GM11168 (cell line): ENCODE data around the gene TIGD1.
"Not testable (repeated sequence)": the region's sequence is repeated elsewhere in the genome, so short reads cannot be mapped to it uniquely, and the experiment has no call there.

ENCODE experiments used
- in situ Hi-C: fragments of 300-500 bp; cut with MboI; formaldehyde crosslinking; loops from one replicate; pipeline ENCODE4 v1.12.0; 2022; ENCODE audit warnings: low sequenced_read_pairs; ENCODE audit not compliant: unreplicated experiment

The TIGD1 gene

DNA sequence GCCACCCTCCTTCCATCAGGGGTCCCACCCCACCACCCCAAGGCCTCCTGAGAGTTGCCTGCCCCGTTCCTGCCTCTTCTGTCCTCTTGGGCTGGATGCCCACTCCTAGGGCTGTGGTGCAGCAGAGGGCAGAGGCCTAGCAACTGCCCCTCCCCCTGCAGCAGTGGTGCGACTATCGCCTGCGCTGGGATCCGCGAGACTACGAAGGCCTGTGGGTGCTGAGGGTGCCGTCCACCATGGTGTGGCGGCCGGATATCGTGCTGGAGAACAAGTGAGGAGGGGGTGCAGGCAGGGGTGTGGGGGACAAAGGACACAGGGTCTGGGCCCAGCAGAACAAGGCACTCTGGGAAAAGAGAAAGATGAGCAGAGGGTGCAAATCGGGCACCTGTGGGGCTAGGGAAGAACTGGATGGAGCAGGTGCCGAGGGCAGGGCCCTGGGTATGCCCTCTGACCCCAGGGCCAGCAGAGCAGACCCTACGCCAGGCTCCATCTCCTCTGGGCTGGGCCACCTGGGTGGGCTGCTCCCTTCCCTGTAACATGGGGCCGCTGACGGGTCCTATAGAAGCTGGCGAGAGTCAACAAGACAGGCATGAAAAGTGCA, 9.8 kb downstream of the TIGD1 start:
- in situ Hi-C loops = no loop called here

DNA sequence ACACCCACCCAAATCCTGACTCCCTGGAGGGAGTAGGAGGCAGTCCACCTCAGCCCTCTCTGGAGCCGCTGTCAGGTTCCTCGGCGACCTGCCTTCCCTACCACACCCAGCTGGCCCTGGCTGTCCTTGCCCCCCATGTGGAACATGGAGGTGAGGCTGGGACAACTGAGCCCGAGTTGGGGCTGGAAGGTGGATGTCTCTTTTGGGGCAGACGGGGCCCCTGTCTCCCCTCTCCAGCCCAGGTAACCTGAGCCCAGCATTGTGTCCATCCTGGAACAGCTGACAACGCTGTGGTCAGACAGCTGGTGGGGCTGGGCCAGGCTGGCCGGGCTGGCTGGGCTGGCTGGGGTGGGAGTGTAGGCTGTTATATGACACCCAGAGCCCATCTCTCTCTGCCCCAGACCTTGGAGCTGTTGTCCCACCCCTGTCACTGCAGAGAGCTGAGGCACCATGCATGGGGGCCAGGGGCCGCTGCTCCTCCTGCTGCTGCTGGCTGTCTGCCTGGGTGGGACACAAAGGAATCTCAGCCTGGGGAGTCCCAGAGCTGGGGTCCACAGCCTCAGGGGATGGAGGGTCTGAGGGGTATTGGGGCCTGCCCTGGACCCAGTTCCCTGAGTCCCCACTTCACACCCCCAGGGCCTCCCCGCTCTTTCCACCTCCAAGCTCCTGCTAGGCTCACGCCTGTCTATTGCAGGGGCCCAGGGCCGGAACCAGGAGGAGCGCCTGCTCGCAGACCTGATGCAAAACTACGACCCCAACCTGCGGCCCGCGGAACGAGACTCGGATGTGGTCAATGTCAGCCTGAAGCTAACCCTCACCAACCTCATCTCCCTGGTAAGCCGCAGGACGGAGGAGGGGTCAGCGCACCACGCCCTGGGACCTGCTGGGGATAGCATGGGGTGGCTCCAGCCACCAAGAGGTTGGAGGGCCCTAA, 10.8 kb downstream of the TIGD1 start, which contains the start of gene CHRNG:
CHRNG (plus strand) TSS at position 395 of the 934 bp plus-strand sequence; CDS start at position 451, 56 bp downstream.
- in situ Hi-C loops = no loop called here

GRCh38 chr2:232538671-232539070, 11.7 kb downstream of the TIGD1 start:
- in situ Hi-C loops = no loop called here

DNA sequence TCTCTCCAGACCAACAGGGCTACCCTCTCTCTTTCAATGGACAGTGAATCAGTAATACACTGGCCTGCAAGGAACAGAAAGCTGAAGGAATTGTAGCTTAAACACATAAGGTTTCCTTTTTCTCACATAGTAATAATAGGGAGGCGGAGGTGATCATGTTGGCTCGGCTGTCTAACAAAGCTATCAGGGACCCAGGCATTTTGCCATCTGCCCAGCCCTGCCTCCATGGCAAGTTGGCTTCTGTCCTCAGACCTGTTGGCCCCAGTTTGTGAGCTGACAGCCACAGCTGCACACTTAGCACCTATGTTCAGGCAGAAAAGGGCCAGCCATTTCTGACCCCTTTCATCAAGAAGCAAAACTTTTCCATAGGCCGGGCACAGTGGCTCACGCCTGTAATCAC, 12.9 kb downstream of the TIGD1 start:
- in situ Hi-C loops = no loop called here

- in situ Hi-C loops = no loop called here
These were observed 13.3 kb downstream of the TIGD1 start for GRCh38 chr2:232537079-232537478.

DNA sequence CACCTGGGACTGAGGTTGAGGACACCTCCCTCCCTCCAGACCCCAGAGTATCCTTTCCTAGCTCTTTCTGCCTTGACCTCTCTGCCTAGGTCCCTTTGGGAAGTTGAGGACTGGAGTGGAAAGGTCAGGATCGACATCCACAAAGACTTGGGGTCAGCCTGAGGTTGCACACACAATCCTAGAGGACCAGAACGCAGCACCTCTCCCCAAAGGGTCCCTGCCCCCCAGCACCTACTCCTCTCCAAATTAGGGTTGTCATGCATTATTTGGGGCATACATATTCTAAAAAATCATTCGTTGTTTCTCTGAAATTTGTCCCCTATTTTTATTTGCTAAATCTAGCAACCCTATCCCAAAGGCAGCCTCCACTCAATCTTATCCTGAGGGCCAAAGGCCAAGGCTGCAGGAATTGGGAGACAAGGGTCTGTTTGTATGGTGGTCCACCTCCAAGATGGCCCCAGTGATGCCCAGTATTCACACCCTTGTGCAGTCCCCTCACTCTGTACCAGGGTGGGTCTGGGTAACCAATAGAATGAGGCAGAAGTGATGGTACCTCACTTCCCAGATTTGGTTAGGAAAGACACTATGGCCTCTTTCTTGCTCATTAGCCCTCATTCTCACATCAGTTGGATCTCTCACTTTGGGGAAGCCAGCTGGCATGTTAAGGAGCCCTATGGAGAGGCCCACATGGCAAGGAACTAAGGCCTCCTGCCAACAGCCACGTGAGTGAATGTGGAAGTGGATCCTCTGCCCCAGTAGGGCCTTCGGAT, 14.4 kb downstream of the TIGD1 start:
- in situ Hi-C loops = no loop called here

DNA sequence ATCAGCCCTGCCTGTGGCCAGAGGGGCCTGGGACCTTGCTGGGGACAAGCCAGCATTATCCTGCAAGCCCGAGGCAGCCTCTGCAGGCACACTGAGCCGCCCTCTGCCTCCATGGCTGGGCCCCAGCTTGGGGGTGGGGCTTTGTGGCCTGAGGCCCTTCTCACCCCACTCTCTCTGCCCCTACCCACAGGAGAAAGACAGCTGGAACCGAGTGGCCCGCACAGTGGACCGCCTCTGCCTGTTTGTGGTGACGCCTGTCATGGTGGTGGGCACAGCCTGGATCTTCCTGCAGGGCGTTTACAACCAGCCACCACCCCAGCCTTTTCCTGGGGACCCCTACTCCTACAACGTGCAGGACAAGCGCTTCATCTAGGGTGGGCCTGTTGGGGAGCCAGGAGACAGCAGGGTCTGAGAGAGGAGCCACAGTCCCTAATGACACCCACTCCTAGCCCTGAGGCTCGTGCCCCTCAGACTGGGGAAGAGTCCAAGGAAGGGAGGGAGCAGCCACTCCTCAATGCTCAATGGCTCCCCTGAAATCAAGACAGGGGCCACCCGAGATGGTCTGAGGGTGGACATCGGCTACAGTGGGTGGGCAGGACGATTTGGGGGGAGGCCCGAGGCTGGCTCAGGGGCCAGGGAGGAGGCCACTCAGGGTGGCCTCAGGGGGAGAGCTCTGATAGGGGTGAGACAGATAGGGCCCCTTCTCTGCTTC, 15.3 kb downstream of the TIGD1 start:
- in situ Hi-C loops = no loop called here

DNA sequence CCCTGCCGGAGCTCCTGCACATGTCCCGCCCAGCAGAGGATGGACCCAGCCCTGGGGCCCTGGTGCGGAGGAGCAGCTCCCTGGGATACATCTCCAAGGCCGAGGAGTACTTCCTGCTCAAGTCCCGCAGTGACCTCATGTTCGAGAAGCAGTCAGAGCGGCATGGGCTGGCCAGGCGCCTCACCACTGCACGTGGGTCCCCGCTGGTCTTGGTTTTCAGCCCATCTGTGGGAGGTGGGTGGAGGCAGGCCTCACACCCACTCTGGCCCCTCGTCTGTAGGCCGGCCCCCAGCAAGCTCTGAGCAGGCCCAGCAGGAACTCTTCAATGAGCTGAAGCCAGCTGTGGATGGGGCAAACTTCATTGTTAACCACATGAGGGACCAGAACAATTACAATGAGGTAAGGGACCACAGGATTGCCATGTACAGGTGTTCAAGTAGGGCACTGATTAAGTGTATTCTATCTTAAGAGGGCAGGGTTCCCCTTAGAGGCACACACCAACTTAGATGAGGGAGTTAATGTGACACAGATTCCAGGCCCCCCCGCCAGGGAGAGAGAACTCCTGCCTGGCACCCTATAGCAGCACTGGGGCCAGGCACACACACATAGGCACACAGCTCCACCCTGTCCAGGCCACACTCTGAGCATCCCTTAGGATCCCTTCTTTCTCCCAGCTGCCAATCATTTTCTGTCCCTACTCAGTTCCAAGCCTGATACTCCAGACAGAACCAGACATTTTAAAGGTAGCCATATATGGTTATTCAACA, 16.2 kb downstream of the TIGD1 start:
- in situ Hi-C loops = no loop called here

DNA sequence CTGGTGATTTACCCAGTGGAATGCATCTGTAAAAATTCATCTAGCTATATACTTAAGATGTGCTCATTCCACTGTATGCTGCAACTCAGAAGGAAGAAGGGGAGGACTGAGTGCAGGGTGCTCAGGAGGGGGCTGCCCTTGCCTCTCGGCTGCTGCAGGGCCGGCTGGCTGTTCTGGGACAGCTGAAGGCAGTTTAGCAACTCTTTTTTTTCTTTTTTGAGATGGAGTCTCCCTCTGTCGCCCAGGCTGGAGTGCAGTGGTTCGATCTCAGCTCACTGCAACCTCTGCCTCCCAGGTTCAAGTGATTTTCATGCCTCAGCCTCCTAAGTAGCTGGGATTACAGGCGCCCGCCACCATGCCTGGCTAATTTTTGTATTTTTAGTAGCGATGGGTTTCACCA, 17.5 kb downstream of the TIGD1 start:
- in situ Hi-C loops = not testable (repeated sequence)

GRCh38 chr2:232532419-232532818, 17.9 kb downstream of the TIGD1 start:
- in situ Hi-C loops = no loop called here

- in situ Hi-C loops = no loop called here
These were observed 19.6 kb downstream of the TIGD1 start for GRCh38 chr2:232530626-232531260.

DNA sequence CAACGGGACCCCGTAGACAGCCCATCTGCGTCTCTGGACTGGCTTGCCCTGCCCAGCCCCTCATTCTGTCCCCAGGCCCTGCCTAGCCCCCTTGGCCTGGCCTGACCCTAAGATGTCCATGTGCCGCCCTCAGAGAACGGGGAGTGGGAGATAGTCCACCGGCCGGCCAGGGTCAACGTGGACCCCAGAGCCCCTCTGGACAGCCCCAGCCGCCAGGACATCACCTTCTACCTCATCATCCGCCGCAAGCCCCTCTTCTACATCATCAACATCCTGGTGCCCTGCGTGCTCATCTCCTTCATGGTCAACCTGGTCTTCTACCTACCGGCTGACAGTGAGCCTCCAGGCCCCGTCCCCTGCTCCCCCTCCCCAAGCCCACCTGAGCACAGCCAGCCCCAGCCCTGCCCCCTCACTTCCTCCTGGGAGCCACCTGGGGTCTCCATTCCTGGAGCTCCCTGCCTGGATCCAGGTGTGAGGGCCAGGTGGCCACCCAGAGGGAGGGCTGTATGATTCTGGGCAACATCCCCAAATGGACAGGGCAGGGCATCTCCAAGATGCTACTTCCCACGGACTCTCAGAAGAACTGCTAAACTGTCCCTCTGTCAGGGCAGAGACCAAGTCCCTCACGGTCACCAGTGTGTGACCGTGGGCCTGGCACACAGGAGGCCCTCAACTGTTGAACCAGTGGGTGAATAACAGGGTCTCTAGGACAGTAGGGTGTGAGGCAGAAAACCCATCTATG, 20.4 kb downstream of the TIGD1 start:
- in situ Hi-C loops = no loop called here

- in situ Hi-C loops = no loop called here
These were observed 21.5 kb downstream of the TIGD1 start for GRCh38 chr2:232528746-232529460.

DNA sequence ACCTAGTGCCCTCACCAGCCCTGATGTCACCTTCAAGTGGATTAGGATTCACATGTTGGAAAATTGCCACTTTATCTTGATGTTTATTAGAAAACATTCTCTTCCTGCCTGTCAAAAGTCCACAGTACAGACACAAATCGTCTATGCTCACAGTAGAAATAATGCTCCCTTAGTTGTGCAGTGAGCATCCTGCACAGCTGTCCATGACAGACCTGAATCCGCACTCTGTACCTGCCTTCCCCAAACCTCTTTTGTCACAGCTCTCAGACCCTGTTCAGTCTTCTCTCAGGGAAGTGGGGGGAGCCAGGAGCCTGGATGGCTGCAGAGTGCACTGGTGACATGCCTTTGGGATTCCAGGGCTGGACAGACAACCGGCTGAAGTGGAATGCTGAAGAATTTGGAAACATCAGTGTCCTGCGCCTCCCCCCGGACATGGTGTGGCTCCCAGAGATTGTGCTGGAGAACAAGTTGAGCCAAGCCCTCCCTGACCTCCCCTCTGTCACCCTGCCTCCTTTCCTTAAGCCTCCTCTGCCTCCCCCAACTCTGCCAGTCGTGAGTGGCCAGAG, 22.4 kb downstream of the TIGD1 start:
- in situ Hi-C loops = no loop called here

DNA sequence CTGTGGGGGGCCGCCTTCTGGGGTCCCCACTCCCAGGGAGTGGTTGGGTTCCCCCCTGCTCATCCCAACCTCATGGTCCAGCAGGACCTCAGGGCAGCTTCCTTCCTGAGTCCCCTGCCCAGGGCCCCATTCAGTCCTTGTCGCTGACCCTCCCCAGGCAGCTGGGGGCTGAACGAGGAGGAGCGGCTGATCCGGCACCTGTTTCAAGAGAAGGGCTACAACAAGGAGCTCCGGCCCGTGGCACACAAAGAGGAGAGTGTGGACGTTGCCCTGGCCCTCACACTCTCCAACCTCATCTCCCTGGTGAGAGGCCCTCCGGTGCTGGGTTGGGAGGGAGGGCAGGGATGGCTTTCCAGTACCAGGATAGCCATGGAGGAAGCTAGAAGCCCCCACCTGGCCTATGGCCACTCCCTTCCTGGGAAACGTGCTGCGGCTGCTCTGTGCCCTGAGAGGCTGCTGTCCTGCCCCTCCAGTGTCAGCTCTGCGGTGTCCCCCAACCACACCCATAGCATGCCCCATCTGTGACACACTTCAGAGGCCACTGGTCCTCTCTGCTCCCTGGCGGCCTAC, 23.9 kb downstream of the TIGD1 start:
- in situ Hi-C loops = no loop called here

- in situ Hi-C loops = no loop called here
These were observed 24.5 kb downstream of the TIGD1 start, which contains the start of gene CHRND for GRCh38 chr2:232525791-232526371. TSS of gene CHRND (plus strand) at chr2:232526160. CDS start at chr2:232526216, 56 bp downstream.

DNA sequence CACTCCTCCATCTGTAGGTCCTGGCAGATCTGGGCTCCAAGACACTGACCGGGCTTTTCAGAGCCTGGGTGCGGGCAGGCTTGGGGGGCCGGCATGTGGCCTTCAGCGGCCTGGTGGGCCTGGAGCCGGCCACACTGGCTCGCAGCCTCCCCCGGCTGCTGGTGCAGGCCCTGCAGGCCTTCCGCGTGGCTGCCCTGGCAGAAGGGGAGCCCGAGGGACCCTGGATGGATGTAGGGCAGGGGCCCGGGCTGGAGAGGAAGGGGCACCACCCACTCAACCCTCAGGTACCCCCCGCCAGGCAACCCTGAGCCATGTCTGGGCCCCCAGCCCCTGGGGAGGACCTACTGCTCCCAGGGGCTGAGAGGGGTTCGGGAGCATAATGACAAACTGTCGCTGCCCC, 25.2 kb downstream of the TIGD1 start:
- in situ Hi-C loops = no loop called here
